GM15510 (cell line): ENCODE measurements around the gene PEX7.

ENCODE experiments used
- POLR2A ChIP-seq: IDR thresholded peaks from 3 replicates; pipeline ENCODE4 v1.6.1; 2011; ENCODE audit warnings: borderline replicate concordance; ENCODE audit not compliant: insufficient read length; ENCODE audit errors: extremely low read depth

PEX7 gene, protein sequence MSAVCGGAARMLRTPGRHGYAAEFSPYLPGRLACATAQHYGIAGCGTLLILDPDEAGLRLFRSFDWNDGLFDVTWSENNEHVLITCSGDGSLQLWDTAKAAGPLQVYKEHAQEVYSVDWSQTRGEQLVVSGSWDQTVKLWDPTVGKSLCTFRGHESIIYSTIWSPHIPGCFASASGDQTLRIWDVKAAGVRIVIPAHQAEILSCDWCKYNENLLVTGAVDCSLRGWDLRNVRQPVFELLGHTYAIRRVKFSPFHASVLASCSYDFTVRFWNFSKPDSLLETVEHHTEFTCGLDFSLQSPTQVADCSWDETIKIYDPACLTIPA

GRCh38 chr6:136822376-136823127 lies at the start of gene PEX7:
TSS of gene PEX7 (plus strand) at chr6:136822592. CDS start at chr6:136822666, 74 bp downstream.
- TF ChIP-seq POLR2A = peak; percentile 83

GRCh38 chr6:136772685-136773472 lies 49.5 kb upstream of the PEX7 start:
- no peak for TF ChIP-seq POLR2A

GRCh38 chr6:136773473-136773796 lies 49.0 kb upstream of the PEX7 start:
- no peak for TF ChIP-seq POLR2A

- no peak for TF ChIP-seq POLR2A
Observed at GRCh38 chr6:136774228-136775041, 48.0 kb upstream of the PEX7 start.

DNA sequence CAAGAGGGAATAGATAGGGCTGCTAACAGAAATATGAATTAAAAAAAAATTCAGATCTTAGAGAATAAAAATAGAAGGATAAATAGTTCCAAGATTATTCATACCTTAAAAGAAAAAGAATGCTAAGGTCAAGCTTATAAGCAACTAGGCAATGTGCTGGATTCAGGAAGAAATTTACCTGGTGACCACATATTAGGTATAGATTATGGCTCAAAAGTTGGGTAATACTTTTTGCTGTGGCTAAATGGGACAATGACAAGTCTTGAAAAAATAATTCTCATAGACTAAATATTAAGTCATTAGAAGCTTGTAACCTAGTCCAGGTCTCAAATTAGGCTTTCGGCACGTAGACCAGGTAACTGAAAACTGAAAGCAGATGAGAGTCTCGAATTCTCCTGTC lies 47.3 kb upstream of the PEX7 start:
- TF ChIP-seq POLR2A = no peak

DNA sequence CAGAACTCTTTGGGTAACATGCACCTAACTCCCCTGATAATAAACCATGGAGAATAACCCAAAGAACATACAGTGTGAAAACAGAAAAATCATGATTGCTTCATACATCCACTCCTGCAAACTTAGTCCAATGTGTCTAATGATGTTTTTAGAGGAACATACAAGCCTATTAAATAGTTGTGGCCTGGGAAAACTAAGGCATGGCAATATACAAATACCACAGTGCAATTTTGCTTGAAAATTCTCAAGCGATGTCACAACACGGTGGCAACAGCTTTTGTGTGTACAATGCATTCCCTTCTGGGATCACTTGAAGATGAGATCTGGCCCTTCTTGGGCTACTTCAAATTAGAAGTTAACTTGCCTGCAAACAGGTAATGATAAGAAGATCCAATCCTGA lies 46.8 kb upstream of the PEX7 start:
- TF ChIP-seq POLR2A = no peak

- TF ChIP-seq POLR2A = no peak
Observed at GRCh38 chr6:136777651-136778050, 44.7 kb upstream of the PEX7 start.

- TF ChIP-seq POLR2A = no peak
Observed at GRCh38 chr6:136779682-136780081, 42.7 kb upstream of the PEX7 start.

GRCh38 chr6:136780972-136781371 lies 41.4 kb upstream of the PEX7 start:
- no peak for TF ChIP-seq POLR2A

- no peak for TF ChIP-seq POLR2A
Observed at GRCh38 chr6:136782021-136782770, 40.2 kb upstream of the PEX7 start.

GRCh38 chr6:136783021-136783420 lies 39.4 kb upstream of the PEX7 start:
- no peak for TF ChIP-seq POLR2A

DNA sequence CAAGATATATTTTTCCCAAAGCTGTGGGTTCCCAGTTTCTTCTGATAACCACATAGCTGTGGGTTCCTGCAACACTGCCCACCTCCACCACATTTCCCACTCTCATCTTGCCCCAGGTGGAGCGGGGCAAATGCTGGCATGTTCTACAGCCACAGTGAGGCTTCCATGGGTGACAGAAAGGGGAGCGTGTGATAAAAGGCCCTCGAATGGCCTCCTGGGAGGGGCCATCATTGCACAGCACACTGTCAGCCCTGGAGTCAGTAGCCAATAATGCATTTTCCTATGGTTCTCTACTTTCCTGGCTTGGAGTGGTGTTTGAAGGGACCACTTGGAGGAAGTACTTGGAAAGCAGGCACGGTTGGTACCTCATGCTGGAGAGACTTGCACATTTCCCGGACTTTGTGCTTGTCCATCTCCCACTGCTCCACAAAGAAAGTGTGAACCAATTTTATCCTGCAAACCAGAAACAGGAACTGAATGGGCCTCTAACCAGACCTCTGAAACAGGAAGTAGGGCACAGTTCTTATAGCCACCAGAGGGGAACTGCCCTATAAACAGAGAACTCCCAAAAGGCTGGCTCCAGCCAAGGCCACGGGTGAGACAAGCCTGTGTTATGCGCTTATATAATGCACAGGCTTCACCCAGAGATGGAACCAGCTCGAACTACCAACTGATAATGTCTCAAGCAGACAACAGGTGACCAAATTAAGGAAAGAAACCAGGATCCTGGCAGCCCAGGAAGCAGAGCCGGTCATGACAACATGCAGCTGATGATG lies 38.7 kb upstream of the PEX7 start:
- TF ChIP-seq POLR2A = peak; percentile 22

GRCh38 chr6:136784271-136784664 lies 38.1 kb upstream of the PEX7 start:
- TF ChIP-seq POLR2A = no peak

DNA sequence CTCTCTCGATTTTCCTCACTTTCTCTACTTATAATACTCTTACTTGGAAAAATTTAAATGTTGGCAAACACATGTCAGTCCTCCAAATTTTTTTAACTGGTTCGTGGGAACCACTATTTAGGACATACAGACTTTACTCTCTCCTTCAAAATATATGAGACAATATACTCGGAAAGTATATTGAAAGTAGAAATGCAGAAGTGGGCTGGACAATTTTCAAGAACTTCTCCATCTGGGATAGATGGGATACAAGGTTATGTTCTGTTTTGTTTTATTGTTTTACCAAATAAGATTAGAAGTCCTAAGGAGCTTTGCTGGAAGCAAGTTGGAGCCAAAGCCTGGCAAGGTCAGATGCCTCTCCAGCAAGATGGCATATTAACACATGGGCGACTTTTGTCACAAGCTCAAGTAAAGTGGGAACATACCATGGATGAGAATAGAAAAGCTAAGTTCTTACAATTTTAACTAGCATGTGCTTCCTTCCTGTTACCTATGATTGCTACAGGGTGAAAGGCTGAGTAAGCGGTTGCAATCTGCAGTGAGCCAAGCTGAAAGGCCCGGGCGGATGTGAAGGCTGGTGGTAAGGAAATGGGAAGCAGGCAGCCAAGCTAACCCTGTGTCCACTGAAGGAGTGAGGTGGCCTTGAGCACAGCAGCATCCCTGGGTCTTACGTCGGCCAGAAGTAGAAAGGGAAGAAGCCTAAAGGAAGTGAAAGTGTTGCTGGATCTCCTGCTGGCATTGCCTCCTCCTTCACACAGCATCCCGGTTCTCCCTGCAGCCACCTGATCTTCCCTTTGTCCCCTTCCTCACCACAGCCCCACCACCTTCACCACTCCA lies 37.3 kb upstream of the PEX7 start:
- no peak for TF ChIP-seq POLR2A
